AG09309 (cell line): ENCODE data around the gene TMEM9.

Experiments
- DNase-seq: peaks from one replicate; pipeline ENCODE4 v3.0.0-alpha.2; 2010; ENCODE audit warnings: low read depth
- H3K4me3 ChIP-seq: 2 replicates; pipeline ENCODE4 v1.5.1; 2011; ENCODE audit warnings: mild to moderate bottlenecking, low read depth, low read length, moderate library complexity; ENCODE audit not compliant: control insufficient read depth
- TF ChIP-seq, protein P1 (sequence below): IDR thresholded peaks from 2 replicates; pipeline ENCODE4 v1.5.1; 2011; ENCODE audit warnings: mild to moderate bottlenecking, low read depth, low read length, inconsistent platforms; ENCODE audit not compliant: insufficient read depth, control insufficient read depth; ENCODE audit errors: missing control alignments

Gene TMEM9

DNA sequence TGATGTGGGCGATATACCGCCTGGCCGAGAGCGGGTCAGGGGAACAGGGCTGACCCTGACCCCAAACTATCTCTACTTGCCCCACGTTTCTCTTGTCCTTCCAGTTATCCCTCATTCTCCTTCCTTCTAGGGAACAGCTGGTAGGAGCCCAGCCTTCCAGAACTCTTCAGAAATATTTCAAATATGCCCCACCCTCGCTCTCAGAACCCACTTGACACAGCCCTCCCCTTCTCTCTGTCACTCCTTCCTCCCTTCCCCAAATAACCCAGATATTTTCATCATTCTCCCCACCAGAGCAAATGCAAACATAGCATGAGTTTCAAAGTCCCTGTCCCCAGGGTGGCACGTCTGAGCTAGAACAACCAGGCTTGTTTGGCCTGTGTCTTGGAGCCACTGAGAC is 43.1 kb downstream of the TMEM9 start:
- DNase-seq, result no peak

DNA sequence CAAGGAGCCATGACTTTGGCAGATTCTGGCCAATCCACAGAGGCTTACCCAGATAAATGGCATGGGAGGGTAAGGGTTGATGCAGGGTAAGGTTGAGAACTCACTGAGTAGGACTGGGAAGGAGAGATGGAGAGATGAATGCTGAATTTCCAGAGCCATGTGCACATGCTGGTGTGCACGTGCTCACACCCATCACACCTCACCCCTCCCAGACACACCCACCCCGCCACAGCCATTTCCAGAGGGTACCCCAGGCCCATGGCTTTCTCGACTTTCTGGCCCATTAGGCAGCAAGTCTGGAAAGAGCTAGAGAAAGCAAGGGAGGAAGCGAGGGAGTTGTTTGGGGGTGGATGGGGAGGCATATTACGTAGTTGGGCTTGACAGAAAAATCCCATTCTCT is 43.7 kb downstream of the TMEM9 start:
- DNase-seq, result no peak
- TF ChIP-seq, protein P1, sequence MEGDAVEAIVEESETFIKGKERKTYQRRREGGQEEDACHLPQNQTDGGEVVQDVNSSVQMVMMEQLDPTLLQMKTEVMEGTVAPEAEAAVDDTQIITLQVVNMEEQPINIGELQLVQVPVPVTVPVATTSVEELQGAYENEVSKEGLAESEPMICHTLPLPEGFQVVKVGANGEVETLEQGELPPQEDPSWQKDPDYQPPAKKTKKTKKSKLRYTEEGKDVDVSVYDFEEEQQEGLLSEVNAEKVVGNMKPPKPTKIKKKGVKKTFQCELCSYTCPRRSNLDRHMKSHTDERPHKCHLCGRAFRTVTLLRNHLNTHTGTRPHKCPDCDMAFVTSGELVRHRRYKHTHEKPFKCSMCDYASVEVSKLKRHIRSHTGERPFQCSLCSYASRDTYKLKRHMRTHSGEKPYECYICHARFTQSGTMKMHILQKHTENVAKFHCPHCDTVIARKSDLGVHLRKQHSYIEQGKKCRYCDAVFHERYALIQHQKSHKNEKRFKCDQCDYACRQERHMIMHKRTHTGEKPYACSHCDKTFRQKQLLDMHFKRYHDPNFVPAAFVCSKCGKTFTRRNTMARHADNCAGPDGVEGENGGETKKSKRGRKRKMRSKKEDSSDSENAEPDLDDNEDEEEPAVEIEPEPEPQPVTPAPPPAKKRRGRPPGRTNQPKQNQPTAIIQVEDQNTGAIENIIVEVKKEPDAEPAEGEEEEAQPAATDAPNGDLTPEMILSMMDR, result no peak
- no peak overlapping the region for H3K4me3 ChIP-seq

More for the DNA sequence above, 43.1 kb downstream of the TMEM9 start:
- H3K4me3 ChIP-seq, result no peak overlapping the region
- TF ChIP-seq, protein P1, result no peak

DNA sequence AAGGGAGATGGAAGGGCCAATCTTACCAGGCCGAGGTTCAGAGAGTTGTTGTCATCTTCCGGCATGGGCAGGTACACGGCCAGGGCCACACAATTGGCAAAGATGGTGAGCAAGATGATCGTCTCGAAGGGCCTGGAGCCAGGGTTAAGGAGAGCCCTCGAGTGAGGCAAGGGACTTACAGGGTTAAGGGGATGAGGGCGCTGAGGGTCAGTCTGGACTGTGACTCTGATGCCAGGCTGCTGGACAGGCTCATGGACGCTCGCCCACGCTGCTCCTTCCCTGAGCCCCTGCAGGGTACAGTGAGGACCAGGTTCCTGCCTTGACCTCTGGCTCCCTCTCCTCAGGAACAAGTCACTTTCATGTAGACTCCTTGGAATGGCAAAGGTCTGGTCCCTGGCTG is 44.1 kb downstream of the TMEM9 start:
- H3K4me3 ChIP-seq, result no peak overlapping the region
- TF ChIP-seq, protein P1, result no peak
- DNase-seq, result no peak

DNA sequence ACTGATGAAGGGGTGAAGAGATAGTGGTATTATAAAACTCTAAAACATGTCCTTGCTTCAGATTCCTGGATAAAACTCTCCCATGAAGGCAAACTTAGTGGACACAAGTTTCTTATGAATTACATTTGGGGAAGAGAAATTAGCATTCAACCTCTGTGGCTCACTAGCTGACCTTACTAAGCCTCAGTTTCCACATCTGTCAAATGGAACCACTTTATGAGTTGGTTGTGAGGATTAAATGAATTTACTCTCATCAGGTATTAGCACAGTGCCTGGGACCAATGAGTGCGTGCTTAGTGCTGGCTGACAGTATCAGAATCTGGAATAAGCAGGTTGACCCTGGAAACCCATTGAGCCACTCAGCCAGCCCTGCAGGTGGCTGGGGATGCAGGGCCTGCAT is 44.6 kb downstream of the TMEM9 start:
- H3K4me3 ChIP-seq, result no peak overlapping the region
- TF ChIP-seq, protein P1, result no peak
- DNase-seq, result no peak

DNA sequence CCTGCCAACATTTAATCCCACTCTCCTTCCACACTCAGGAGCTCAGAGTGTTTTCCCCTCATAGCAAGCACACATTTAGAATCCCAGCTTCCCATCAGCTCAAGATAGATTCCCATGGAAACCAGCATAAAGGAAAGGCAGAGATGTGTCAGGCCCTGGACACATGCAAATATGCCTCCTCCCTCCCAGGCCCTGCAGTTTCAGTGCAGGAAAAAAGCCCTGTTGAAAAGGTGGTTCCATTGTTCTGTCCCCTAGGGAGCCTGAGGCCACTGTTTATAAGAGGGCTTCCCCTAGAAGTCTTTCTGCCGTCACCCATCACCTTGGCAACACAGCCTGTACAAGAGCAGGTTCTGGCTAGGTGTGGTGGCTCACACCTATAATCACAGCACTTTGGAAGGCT is 45.7 kb downstream of the TMEM9 start:
- H3K4me3 ChIP-seq, result no peak overlapping the region
- TF ChIP-seq, protein P1, result no peak
- no peak for DNase-seq

DNA sequence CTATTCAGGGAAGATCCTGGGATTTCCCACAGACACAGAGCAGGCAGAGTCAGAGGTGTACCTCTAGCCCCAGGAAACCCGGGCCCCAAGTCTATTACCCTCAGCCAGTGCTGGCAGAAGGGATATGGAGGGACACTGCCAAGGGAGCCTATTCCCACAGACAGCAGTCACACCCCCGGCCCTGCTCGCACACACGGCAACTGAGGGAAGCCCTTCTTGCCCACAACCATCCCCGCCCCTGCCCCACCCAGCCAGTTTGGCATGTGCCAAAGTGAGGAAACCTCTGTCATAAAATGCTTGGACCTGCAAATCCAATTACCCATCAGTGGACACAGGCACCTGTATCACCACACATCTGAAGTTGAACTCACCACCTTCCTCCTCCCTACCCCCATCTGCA is 48.6 kb downstream of the TMEM9 start:
- no peak for DNase-seq
- TF ChIP-seq, protein P1, result no peak
- H3K4me3 ChIP-seq, result no peak overlapping the region

DNA sequence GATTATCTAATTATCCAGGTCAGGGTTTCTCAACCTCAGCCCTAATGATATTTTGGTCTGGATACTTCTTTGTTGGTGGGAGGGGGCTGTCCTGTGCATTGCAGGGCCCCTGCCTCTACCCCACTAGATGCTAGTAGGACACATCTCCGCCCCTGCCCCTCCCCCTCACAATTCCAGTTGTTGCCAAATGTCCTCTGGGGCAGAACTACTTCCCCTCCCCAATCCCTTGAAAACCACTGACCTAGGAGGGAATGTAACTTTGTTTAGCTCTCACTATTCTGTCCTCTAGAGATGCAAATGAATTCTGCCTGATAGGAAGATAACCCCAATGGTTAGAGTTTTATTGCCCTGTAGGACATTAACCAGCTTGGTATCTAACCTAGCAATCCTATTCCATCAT is 50.1 kb downstream of the TMEM9 start:
- TF ChIP-seq, protein P1, result no peak
- no peak for DNase-seq
- H3K4me3 ChIP-seq, result no peak overlapping the region
